ENCODE measurements around the gene TDRD9.

GRCh38 chr14:104081261-104081835 is 153.1 kb downstream of the TDRD9 start:
- TF ChIP-seq EZH2 (IDR thresholded peaks at IDR 0.05; ENCODE audit: insufficient read depth, poor library complexity, severe bottlenecking) (no peak), EZH2phosphoT487 (IDR thresholded peaks at IDR 0.05; ENCODE audit: insufficient read depth, low read depth) (no peak)
